NCI-H446 treated with DMSO at 0.1 percent for 48 hours (cell line): Measurements from ENCODE around the gene ITGB7.

Experiments used
- DNase-seq: peaks from one replicate; lab custom pipeline; 2025; lab: John Stamatoyannopoulos, UW

The ITGB7 gene

DNA sequence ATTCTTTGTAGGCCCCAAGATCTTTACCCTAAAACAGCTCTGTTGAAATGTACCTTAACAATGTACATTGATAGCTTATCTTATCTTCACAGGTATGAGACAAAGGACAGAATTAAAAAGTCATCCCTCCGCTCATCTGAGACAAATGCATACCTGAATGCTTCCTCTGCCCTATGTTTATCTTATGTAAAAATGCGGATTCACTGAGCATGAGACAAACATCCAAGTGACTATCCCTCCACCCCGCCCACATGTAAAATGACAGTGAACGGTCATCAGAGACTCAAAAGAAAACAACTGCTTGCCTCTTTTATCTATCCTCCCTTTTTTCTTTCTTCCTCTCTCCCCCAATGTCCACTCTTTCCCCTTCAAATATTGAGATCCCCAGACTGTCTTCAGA, 63.7 kb downstream of the ITGB7 start:
- no peak for DNase-seq
